RPMI8226 (cell line): ENCODE measurements around the gene ITGA6.

ENCODE experiments used
- DNase-seq: peaks from one replicate; pipeline ENCODE4 v3.0.0-alpha.2; 2015

The ITGA6 gene

DNA sequence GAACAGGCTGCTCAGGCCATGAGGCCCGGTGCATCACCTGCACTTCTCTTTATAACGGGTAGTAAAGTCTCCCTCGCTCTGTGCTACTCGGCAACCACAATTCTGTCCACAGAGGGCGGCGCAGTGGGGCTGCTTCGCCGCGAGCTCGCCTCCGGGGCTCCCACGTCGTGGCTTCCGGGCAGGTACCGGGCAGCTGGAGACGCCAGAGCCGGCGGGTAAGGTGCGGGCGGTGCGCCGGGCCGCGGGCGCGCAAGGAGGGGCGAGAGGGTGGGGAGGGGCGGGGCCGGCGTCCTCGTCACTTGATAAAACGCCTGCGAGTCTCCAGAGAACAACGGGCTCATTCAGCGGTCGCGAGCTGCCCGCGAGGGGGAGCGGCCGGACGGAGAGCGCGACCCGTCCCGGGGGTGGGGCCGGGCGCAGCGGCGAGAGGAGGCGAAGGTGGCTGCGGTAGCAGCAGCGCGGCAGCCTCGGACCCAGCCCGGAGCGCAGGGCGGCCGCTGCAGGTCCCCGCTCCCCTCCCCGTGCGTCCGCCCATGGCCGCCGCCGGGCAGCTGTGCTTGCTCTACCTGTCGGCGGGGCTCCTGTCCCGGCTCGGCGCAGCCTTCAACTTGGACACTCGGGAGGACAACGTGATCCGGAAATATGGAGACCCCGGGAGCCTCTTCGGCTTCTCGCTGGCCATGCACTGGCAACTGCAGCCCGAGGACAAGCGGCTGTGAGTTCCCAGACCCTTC lies at the start of gene ITGA6:
Gene ITGA6, plus strand, starts transcription at position 331 of the 734 bp plus-strand sequence.
- peak; percentile 70 for DNase-seq

DNA sequence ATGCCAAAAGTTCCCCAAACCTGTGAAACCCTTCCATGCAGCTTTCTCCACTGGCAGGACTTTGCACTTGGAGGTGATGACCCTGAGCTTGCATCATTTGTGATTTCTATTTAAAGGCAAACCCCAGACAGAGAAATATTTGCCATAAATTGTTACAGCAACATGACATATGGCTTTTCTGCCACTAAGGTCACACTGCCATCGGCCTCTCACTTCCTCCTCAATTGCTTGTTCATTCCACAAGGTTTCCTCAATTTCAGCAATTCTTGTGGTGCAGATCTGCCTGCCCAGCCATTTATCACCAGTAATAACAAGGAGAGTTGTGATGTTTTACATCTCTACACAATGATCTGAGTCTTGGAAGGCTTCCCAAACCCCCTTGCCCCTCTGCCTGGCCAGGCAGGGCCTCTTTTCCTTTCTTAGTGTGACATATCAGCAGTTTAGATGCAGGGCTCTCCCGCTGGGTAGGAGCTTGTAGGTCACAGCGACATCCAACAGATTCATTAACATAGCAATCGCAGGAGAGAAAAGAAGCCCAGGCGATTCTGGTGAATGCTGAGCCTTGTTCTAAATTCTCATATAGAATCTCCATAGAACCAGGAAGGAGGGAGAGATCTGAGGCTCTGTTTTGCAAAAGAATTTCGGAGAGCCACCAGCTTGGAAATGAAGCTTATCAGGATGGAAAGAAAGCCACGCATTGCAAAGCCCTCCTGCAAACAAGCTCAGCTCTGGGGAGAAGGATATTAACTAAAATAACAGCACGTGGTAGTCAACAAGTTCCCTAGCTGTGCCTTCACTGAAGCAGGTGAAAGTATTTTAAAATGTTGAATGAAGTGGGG lies 46.7 kb upstream of the ITGA6 start:
- no peak for DNase-seq

DNA sequence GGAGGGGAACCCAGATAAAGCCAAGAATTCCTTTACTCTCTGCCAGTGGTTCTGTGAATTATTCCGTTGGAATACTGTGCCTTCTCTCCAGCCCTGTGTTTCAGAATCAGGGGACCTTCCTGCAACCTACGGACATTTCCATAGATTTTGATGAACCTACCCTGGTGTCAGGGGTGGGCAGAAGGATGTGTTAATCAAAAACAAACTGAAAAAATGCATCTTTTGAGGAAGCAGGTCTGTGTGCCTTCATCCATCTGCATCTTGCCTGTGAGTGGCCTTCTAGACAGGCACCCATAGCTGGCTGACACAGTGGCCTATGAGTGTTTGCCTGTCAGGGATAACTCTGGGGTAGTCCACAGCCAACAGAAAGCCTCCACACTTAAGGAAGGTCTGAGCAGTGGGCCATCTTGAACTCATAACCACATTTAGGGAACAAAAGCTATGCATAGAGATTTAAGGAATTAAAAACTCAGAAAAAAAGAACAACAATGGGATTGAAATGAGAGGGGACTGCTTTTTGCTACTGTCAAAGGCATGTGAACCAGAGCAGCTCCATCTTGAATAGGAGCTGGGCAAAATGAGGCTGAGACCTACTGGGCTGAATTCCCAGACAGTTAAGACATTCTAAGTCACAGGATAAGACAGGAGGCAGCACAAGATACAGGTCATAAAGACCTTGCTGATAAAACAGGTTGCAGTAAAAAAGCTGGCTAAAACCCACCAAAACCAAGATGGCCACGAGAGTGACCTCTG lies 45.9 kb upstream of the ITGA6 start:
- DNase-seq: no peak

DNA sequence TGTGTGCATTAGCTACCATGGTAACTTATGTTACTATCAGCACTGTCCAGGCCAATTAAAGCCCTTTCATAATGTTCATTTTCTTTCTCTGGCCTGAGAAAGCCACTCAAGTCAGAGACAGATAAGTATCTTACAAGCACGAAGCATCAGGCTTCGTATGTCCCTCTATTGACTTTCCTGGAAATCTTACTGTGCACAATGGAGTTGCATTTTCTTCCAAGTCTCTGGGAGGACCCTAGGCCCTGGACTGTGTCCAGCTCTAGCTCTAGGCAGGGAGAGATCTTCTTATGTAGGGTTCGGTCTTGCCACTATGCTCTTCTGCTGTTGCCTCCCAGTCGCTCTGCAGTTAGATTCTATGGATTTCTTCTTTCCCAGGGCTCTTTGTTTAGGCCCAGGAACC lies 40.0 kb upstream of the ITGA6 start:
- no peak for DNase-seq

DNA sequence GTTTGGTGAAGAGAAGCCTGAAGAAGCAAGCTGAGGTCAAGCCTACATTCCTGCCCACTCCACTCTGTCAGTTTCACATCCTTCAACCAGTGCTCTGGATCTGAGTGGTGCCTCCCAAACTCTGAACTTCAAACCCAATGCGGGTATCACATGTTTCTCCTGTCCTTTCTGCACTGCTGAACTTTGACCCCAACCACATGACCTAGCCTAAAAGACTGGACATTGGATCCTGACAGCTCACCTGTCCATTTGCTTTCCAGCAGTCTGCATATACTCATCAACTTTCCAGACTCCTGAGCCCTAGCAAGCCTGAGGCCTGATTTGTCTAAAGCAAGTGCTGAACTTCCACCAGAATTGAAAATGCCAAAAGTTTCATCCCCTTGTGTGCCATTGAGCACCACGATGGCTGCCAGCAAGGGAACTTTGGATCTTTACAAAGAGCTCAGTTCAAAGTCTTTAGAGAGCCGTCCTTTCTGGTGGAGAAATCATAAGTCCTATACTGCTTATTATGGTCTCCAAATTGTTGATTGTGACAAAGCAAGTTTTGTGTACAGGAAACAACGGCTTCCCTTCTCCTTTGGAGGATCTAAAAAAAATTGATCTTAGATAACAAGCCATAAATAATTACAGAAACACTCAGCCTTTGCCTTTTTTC lies 37.6 kb upstream of the ITGA6 start:
- DNase-seq: no peak

DNA sequence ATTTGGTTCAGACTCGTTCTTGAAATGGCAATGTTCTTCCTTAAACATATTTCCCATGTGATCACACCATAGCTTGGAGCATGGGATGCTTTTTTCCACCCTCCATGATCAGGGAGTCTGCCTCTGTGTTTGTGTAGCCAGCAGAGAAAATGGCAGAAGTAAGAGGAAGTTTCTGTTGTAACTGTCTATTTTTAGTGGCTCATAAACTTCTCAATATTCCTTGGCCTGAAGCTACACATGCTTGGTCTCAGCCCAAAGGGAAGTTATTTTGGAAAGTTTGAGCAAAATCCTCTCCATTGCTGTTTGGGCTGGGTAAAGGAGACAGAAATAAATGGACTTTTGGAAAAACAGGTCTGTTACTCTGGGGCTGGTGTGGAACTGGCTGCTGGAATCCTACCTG lies 33.4 kb upstream of the ITGA6 start:
- no peak for DNase-seq

DNA sequence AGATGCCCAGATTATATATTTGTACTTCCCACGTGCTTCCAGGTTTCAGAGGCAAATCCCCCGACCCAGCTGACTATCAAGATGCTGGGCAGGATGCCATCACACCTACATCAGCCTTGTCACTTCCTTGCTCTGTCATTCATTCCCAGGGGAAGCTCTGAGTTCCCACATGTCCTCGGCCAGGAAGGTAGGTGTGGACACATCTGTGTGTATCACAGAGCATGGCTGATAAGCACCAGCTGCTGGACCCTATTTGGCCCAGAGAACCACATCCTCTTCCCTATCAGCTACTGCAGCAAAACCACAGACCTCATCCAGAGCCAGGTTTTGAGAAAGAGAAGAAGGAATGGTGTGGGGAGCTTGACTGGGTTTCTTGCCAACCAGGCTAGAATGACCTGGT lies 31.9 kb upstream of the ITGA6 start:
- no peak for DNase-seq

DNA sequence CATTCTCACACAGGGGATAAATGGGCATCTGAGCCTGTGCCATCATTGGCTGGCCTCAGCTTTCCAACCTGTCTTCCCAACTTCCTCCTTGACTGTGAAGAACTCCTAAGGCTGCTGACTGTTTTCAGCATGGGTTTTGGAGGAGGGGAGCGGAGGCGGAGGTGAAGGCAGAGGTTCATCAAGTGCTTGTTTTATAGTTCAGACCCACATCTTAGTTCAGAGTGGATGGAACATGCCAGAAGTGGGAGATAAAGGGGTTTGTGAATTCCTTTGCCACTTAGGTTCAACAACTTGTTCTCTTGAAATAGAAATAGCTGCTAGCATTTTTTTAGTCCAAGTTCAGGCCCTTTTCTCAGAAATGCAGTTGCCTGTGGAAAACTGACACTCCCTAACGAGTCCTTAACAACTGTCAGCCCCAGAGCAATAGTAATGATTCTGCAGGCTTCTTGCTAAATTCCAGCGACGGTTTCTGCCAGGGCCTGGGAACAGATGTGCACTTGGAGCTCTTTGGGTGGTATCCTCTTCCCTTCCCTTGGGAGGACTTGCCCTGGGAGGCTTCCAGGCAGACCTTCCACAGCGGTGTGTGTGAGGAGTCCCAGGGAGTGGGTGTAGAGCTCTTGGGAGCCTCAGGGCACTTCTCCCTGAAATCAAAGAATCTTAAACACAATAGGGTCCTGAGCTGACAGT lies 30.1 kb upstream of the ITGA6 start:
- DNase-seq: no peak

DNA sequence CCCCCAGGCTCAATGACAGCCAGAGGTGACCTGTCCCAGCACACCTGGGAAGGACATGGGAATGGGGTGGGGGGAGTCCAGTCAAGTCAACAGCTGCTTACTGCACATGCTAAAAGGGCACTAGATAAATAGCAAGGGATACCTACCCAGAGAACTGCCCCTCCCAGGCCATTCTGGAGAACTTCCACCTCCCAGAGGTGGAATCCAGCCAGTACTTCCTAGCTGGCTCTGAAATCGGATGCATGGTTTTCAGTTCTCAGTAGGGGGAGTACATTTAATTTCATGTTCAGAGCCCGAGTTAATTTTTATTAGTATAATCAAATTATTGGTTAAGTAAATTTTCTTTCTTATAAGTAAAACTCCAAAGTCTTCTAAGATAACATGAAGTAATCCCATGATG lies 28.9 kb upstream of the ITGA6 start:
- no peak for DNase-seq

DNA sequence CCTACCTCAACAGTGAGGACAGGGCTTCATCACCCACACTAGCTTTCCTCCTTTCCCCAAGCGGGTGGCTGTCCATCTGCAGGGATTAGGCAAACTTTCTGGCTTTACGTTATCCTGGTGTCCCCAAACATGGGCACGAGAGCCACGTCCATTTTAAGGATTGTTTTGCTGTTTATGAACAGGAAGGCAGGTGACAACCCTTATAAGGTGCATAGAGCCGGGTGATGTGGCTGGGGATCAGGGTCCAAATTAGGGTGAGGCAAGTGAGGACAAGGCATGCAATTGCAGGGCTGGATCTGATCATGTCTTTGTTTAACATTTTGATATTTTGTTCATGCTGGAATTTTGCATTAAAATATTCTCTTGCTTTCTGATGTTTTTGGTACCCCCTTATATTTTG lies 27.6 kb upstream of the ITGA6 start:
- DNase-seq: no peak

DNA sequence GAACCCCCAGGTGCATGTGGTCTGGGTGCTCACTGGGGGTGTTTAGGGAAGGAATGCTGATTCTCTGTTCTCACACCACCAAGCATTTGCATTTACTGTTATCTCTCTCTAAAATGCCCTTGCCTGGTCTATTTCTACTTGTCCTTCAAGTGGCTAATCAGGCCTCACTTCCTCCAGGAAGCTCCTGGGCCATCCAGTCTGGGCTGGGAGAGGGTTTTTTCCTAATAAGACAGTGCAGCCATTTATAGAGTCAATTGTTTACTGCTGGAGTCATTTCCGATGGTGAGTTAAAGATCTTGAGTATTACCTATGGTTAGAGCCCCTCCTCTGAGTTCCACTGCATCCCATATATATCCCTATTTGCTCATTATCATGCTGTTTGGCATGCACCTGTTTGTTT lies 25.2 kb upstream of the ITGA6 start:
- DNase-seq: no peak

DNA sequence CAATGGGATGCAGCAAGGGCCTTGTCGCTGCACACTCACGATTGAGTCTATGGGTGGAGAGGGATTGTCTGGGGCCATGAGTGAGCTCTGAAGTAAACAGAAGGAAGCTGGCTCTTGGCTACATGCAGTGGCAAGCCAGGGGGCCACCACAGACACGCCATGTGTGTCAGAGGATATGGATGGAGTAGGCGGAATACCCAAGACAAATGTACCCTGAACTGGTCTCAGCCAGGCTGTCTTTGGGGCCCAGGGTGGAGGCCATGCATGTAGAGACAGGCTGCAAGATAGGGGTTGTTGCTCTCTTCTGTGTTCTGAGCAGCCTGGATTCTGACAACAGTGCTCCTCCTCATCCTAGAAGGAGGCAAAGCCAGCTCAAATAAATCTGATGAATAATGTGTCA lies 24.0 kb upstream of the ITGA6 start:
- no peak for DNase-seq

DNA sequence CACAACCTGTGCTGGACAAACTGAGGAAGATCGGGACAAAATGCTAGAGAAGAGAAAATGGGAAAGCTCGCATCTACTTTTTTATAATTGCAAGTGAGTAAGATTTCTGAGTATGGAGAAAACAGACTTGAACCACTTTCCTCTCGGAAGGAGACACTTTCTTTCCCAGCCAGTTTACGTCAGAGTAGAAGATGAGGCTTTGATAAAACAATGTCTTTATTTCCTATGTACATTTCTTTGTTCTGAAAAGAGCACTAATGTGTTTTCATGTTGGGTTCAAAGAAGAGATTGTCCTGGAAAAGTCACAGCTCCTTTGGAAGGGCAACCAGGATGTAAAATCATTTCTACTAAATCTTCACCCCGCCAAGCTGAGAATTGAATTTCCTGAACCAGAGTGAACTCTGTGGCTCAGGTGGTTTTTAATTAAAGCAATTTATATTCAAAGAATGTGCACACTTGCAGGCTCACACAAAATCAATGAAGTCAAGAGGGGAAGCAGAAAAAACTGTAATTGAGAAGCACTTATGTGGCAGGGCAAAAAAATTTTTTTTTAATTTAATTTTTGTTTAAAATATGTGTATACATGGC lies 23.4 kb upstream of the ITGA6 start:
- no peak for DNase-seq

DNA sequence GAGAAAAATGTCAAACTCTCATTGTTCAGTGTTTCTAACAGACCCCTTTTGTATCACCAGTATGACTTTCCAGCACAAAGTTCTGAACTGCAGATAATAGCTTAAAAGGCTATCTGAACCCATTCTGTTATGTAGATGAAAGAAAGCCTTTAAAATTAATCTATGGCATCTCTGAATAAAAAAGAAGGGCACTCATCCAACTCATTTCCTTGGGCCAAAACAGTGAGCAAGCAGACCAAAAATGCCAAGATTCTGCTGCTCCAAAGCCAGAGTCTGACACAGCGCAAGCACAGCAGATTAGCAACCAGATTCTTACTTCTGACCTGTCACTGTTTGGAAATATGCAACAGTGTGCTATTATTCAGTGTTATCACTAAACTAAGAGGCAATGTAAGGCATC lies 22.6 kb upstream of the ITGA6 start:
- no peak for DNase-seq

DNA sequence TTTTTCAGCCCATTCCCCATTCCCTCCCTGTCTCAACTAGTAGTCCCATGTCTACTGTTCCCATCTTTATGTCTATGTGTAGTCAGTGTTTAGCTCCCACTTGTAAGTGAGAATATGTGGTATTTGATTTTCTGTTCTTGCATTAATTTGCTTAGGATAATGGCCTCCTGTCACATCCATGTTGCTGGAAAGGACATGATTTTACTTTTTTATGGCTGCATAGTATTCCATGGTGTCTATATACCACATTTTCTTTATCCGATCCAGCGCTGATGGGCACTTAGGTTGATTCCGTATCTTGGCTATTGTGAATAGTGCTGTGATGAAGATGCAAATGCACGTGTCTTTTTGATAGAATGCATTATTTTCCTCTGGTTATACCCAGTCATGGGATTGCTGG lies 21.7 kb upstream of the ITGA6 start:
- DNase-seq: no peak

DNA sequence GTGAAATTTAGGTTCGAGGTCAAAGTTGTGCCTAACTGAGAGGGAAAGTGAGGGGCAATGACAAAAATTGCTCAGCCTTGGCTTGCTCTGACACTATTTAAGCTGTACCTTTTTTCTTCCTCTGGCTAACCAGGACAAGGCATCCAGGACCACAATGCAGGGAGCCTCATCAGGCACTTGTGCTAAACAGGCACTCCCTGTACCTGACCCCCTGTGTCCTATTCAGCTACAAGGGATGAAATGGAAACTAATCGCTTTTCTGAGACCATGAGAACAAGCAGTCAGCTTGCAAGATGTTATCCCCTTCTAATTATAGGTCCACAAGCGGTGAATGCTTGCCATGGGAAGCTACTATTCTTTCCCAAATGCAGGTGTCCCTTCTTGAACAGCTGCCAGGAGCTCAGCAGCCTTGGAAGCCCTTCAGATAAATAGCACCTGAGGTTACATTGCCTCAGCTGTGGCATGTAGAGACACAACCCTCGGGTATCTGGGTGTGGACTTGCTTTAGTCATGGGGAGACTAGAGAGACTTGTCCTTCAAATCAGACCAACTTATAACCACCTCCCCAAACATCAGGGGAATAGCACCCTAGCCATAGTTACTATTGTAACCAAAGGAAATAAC lies 19.1 kb upstream of the ITGA6 start:
- DNase-seq: peak; percentile 29

DNA sequence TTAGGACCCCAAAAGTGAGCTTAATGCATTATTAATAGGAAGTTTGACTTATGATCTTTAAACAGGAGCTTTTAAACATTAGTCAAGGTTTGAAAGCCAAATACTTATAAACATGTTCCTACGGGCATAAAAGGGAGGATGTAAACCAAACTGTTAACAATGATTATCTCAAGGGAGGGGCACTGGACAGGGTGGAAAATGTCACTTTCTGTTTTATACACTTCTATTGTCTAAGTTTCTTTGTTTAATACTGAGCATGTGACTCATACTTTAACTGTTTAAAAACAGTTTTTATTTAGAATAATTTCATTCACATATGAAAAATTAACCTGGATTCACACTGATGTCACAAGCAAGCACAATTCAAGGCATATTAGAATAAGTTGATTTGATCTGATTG lies 18.3 kb upstream of the ITGA6 start:
- no peak for DNase-seq

DNA sequence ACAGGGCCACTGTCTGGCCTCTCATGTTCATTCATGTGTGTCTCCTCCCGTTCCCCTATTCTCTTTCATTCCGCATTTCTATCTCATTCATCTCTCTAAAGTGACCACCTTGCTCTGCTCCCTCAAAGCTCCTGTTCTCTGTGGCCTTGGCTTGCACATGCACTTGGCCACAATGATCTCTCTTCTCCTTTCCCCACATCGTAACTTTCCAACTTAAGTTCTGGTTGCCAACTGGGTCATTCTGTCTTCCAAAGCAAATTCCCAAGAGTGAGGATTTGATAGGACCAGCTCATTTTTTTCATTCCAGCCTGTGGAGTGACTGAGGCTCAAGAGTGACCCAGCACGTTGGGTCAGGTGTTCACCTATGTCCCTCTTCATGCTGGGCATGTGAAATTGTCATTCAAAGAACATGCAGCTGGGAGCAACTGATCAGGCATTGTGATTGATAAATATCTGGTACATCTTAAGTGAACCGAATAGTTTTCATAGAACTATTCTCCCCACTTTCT lies 14.3 kb upstream of the ITGA6 start:
- DNase-seq: no peak

DNA sequence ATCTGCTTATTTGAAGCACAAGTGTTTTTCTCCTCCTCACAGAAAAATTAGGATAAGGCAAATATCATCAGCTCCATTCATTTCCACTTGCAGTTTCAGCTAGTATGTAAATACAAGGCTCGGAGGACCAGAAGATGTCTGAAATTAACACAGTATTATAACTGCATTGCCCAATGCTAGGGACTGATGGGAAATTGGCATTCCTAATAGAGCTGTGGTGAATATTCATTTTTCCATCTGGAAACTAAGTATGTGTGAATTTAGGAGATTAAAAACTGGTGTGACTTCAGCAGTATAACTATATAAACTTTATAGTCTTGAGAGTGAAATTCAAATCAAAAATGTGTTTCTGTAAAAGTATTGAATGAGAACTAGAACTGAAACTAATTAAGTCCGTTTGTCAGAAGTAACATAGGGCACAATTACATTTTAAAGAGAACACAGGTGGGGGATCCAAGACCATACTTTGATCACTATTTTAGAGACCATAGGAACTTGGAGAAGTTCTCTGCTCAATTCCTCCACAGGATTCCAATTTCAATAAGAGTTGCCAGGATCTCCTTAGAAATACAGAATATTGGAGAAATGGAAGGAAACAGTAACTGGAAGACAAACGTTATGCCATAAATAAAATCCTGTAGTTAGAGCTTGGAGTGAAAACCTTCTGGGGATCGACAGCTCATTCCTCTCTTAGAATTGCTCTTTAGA lies 12.1 kb upstream of the ITGA6 start:
- no peak for DNase-seq

DNA sequence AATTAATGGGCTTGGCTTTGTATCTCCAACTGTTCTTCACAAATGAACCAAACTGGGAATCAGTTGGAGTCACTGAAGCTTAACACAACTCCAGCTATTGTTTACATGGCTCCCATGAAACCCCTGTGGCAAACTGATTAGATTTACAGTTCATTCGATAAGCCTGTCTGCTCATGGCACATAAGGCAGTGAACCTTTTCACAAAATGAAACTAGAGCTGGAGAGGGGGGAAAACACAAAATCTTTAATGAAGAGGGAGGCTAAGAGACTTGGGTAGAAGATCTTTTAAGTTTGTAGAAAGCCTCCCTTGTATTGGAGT lies 11.6 kb upstream of the ITGA6 start:
- no peak for DNase-seq

DNA sequence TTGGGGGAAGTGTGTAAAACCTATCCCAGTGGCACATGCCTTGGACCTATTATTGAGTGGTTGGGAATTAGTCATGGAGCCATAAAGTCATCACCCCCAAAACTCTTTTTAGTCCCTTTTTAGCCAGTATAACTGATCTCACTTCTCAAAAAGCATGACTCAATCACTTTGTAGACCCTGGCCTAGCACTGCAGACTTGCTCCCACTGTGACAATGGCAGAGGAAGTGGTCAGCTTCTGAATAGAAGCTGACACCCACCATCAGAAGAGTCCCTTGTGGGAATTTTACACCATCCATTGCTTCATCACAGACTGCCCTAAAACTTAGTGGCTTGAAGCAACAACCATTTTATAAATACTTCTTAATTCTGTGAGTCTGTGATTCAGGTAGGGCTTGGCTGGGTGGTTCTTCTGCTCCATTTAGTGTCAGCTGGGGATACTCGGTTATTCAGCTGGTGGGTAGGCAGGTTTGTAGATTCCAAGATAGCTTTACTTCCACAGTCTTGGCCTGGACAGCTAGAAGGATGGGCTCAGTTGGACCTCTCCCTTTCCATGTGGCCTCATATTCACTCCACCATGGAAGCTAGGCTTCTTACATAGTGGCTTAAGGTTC lies 10.8 kb upstream of the ITGA6 start:
- DNase-seq: no peak
